NOMO-1 treated with dmso at 0.1 percent for 144 hours (cell line): ENCODE measurements around the gene VWF.

Source experiments
- DNase-seq: peaks from one replicate; lab custom pipeline; 2025; ENCODE audit not compliant: unreplicated experiment; lab: John Stamatoyannopoulos, UW

VWF gene

GRCh38 chr12:6080149-6081045 is 44.1 kb downstream of the VWF start:
- DNase-seq, result no peak

DNA sequence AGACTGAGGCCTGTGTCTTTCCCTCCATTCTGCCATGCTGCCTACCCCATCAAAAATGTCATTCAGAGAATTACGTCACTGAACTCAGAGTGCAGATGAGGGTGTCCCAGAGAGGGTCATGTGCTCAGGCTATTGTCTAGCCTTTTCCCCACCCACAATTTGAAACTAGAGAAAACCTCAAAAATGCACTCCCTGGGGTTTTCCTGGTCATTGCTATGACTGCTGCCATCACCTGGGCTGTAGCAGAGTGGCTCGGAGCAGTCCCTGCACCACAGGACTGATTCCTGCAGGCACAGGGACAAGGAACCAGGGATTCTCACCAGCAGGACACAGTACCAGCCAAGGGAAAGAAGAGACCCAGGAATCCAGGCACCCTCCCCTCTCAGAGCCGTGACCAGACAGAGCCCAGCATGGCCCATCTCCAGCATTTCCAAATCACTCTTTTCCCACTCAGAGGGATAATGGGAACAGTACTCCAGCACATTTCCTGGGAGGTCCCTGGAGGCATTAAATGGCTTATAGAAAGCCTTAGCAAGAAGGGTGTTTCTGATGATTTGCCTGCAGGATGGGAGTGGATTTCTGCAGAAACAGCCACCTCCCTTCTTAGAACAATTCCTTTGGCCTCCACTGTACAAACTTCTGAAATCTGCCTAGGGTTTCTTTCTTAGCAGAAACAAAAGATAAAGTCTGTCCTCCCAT is 45.9 kb downstream of the VWF start:
- DNase-seq, result no peak

DNA sequence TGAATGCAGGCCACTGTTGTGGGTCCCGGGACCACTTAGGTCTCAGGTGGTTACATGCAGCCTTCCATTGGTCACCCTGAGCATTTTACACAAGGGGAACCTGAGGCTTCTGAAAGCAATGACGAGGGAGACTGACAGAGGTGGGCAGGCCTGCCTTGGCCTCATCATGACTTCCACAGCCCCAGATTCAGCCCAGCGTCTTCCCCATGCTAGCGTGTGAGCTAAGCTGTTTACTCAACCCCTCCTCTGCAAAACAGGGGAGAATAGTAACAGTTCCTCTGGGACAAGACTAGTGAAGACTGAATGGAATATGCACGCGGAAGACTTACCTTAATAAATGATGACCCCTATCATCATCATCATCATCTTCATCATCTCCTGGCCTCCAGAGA is 46.8 kb downstream of the VWF start:
- DNase-seq, result no peak

- DNase-seq, result no peak
Observed at GRCh38 chr12:6076776-6077691, 47.4 kb downstream of the VWF start.

DNA sequence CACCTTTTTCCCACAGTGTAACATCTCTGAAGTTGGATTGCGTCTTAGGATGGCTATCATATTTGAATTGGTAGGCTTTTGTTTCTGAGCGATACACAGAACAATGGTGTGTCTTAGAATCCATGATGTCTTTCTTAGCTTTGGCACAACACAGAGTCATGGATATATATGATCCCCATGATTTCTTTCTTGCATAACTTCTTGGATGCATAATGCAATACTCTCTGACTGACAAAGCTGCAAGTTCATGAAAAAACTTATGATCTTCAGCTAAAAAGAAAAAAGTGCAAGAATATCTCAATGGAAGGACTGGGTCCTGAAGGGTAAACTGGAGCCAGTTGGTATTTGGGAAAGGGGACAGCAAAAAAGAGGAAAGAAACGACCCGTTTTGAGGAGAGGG is 48.1 kb downstream of the VWF start:
- no peak for DNase-seq

DNA sequence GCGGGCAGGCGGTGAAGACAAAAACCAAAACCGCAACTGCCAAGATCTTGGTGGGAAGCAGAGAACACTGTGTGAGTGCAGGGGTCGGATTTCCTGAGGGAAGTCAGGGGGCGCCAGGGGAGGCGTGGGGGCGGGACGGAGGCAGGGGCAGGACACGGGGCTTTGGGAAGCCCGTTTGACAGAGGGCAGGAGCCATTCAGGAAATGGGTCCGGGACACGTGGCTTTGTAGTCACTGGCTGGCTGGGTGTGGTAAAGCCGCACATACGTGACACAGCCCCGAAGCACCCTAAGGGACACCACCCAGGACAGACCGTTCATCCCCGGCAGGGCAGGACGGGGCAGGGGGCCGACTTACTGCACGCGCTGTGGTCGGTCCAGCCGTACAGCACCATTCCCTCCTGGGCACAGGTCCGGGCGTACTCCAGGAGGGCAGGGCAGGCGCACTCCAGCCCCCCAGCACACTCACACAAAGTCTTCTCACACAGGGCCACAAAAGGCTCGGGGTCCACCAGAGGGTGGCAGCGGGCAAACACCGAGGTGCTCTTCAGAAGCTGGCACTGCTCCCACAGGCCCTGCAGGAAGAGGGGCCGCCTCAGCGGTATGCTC is 49.4 kb downstream of the VWF start:
- no peak for DNase-seq

GRCh38 chr12:6074427-6074826 is 50.0 kb downstream of the VWF start:
- DNase-seq, result no peak

DNA sequence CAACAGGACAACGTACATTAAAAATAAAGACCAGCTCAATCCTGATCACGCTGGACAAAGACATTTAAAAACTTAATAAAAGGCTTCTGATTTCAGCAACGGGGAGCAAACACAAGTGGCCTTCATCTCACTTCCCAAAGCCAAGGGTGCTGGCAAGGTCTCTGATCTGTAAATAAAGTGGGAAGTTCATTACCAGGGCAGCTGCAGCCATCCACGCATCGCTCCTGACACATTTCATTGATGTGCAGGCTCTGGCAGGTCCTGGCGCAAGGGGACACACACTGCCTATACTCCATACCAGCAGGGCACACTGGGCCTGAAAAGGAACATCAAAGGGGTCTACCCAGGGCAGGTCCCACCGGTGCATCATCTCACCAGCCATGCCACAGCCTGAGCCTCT is 51.0 kb downstream of the VWF start:
- no peak for DNase-seq

GRCh38 chr12:6072302-6072752 is 52.1 kb downstream of the VWF start:
- no peak for DNase-seq

GRCh38 chr12:6071589-6071988 is 52.9 kb downstream of the VWF start:
- no peak for DNase-seq

- DNase-seq, result no peak
Observed at GRCh38 chr12:6070472-6071257, 53.8 kb downstream of the VWF start.

- no peak for DNase-seq
Observed at GRCh38 chr12:6069437-6070093, 54.9 kb downstream of the VWF start.

DNA sequence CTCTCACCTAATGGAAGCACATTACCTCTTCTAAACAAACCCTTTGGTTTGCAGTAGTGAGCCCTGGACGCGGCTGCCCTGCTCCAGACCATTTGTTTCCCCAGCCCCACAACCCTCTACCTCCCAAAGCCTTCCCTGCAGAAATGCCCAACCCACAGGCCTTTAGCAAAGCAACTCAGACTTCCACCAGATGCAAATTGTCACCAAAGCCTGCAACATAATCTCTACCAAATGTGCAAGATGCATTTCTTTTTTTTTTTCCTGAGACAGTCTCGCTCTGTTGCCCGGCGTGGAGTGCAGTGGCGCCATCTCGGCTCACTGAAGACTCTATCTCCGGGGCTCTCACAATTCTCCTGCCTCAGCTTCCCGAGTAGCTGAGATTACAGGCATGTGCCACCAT is 56.2 kb downstream of the VWF start:
- DNase-seq, result no peak

DNA sequence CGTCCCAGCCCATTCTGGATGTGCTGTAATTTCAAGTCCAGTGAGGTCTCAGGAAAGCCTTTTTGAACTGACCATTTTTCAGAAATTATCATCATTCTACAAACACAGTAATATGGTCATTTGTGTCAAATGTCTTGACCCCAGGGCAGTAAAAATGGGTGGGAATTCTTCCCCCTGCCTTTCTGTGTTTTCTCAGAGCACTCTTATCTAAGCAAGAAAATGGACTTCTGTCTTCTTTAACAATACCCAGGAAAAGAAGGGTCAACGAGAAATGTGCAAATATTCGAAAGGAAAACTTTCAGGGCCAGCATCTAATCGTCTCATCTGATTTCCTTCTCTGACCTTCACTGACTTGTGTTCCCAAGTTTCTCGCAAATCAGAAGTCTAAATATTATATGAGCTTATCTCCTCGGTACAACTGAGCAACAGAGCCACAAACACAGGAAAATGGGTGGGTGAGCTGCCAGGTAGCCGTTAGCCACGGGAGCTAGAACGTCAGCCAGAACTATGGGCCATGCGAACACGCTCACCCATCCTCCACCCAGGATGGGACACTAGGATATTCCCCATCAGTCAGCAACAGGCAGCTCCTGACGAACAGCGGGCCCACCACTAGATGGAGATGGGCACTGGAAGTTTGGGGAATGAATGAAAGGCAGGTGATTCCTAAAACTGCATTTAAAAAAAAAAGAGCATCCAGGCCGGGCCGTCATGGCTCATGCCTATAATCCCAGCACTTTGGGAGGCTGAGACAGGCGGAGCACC is 57.1 kb downstream of the VWF start:
- DNase-seq, result no peak

DNA sequence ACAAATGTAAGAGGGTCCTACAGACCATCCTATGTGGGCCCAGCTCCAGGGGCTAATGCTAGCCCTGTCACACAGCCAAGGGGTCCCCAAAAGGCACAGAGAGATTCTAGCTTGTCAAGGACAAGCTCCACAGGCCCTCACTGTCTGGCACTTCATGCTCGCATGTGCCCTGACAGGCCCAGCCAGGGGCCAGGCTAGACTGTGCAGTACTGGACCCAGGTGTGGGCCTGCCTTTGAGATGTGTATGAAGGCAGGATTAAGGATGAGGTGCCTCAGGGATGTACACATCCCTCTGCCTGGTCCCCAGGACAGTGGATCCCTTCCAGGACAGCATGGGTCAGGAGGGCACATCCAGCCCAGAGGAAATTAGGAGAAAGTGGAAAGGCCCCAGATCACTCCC is 57.8 kb downstream of the VWF start:
- DNase-seq, result no peak

DNA sequence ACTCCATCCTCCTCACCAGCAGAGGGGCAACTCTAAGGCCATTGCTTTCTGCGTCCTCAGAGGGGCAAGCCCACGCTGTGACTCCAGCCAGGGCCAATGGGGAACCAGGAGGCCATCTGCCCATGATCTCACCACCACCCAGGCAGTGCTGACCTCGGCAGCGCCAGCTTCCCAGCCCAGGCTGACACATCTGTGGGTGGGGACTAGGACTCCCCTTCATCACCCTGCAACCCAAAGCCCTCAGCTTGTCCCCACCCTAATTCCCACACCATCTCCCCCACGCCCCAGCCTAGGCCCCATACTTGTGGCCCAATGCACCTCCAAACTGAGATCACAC is 58.6 kb downstream of the VWF start:
- DNase-seq, result no peak

DNA sequence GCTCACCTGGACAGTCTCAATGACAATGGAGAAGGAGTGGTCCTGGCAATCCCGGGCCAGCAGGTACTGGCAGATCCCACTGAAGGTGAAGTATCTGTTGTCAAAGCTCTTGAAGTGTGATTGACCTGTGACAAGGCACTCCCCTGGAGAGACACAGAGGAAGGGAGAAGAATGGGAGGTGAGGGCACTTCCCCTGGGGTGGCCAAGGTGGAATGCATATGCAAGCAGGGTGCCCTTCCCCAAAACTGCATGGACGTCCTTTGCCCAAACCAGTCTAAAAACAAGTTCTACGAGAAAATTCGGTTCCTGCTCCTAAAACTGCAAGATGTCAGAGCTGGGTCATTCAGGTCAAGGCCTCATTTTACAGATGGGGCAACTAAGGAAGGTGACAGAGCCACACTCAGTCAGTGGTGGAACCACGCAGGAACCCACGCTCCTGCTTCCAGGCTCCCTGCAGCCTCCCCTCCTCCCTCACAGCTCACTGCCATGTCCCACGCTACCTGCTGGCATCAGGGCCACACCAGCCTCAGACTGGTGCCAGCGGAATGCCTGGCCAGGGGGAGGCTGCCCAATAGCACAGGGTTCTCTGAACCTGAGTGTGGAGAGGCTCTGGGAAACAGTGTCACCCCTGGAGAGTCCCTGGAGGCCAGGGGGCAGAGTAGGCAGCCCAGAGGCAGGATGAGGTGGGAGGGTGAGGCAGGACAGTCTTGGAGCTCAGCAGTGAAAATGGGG is 59.2 kb downstream of the VWF start:
- no peak for DNase-seq
